Testis (tissue), 3 donors: ENCODE results near the gene GLI2. TPM values are rescaled to one million over a fixed set of nuclear protein-coding genes. Genes with fewer than 3 reads are reported as not detected.

ENCODE experiments used
- DNase-seq: peaks from one replicate; pipeline ENCODE4 v3.0.0-alpha.2; 2019
- H3K27ac ChIP-seq, 2 donors: fragments of 200-600 bp; sonication (generic); one replicate each; pipeline ENCODE4 v1.5.1; 2019
- H3K27me3 ChIP-seq: fragments of 200-600 bp; sonication (generic); one replicate; pipeline ENCODE4 v1.5.1; 2019
- H3K36me3 ChIP-seq: fragments of 200-600 bp; sonication (generic); one replicate; pipeline ENCODE4 v1.5.1; 2017; ENCODE audit warnings: low read depth; ENCODE audit errors: missing control alignments
- H3K4me1 ChIP-seq: fragments of 200-600 bp; sonication (generic); one replicate; pipeline ENCODE4 v1.5.1; 2019
- H3K4me3 ChIP-seq, 2 donors: fragments of 200-600 bp; sonication (generic); one replicate each; pipeline ENCODE4 v1.5.1; 2017 to 2019
- H3K9me3 ChIP-seq: fragments of 200-600 bp; sonication (generic); one replicate; pipeline ENCODE4 v1.5.1; 2017
- POLR2A ChIP-seq: fragments of 450-650 bp; IDR thresholded peaks from one replicate; pipeline ENCODE4 v1.6.1; 2017; ENCODE audit warnings: antibody characterized with exemption, mild to moderate bottlenecking, moderate library complexity
- WGBS, 2 donors: methylation state at CpG; one replicate each; pipeline ENCODE4 v1.1.5; 2018; 5-methylcytosine and 5-hydroxymethylcytosine counted together
- intact Hi-C: fragments of 100-400 bp; cut with DNase I; formaldehyde crosslinking; loops from one replicate; pipeline ENCODE4 v1.15.1; 2023; ENCODE audit warnings: low total_unique reads
- polyA plus RNA-seq: library from polyadenylated mRNA; stranded (reverse); fragments of 350-450 nt; fragmentation: Illumina TruSeq; extraction: RNeasy Lipid Tissue Mini Kit (QIAGEN cat#74804); gene quantifications from one replicate; pipeline ENCODE4 v1.2.3, GENCODE V29; 2014; ENCODE audit warnings: low read depth, low replicate concordance; ENCODE audit not compliant: insufficient read depth
- total RNA-seq, 2 donors: library from RNA; depleted of rRNA; stranded (reverse); fragments of >200 nt; gene quantifications; one replicate each; pipeline ENCODE4 v1.2.3, GENCODE V29; 2016
- TF ChIP-seq, protein P1 (sequence below), 3 experiments: fragments of 450-650 bp in 2 of 3; fragments of 200-600 bp in 1 of 3; sonication (generic) in 1 of 3; IDR thresholded peaks; one replicate each; pipeline ENCODE4 v1.5.1; 2016 to 2019; ENCODE audit warnings: antibody characterized with exemption in 3 of 3, mild to moderate bottlenecking in 2 of 3, moderate library complexity in 1 of 3

GLI2 gene
- total and polyA plus RNA-seq, 3 donors from 2014 or later: 5.1 to 21.4 (median 16.5) TPM

GRCh38 chr2:120772261-120772660, 36.6 kb downstream of the GLI2 start:
- no peak for TF ChIP-seq POLR2A
- TF ChIP-seq, protein P1, sequence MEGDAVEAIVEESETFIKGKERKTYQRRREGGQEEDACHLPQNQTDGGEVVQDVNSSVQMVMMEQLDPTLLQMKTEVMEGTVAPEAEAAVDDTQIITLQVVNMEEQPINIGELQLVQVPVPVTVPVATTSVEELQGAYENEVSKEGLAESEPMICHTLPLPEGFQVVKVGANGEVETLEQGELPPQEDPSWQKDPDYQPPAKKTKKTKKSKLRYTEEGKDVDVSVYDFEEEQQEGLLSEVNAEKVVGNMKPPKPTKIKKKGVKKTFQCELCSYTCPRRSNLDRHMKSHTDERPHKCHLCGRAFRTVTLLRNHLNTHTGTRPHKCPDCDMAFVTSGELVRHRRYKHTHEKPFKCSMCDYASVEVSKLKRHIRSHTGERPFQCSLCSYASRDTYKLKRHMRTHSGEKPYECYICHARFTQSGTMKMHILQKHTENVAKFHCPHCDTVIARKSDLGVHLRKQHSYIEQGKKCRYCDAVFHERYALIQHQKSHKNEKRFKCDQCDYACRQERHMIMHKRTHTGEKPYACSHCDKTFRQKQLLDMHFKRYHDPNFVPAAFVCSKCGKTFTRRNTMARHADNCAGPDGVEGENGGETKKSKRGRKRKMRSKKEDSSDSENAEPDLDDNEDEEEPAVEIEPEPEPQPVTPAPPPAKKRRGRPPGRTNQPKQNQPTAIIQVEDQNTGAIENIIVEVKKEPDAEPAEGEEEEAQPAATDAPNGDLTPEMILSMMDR (IDR thresholded peaks at IDR 0.05): no peak
- H3K9me3 ChIP-seq: no peaks in the 10 kb centered on the region
- no peaks in the 10 kb centered on the region for H3K27me3 ChIP-seq
- no peak overlapping the region for H3K27ac ChIP-seq
- H3K36me3 ChIP-seq: no peaks in the 10 kb centered on the region
- 54 to 59% methylated on average over 5 of the region's 5 CpGs for WGBS, 2 donors
- H3K4me3 ChIP-seq: no peak overlapping the region
- H3K4me1 ChIP-seq: peaks cover 12% of the 10 kb centered on the region
- intact Hi-C loops: no loop called here
- no peak for DNase-seq

GRCh38 chr2:120773186-120773800, 37.6 kb downstream of the GLI2 start:
- Histone ChIP-seq H3K36me3 (no peaks in the 10 kb centered on the region), H3K27ac (no peak overlapping the region), H3K4me3 (no peak overlapping the region), H3K27me3 (no peaks in the 10 kb centered on the region), H3K4me1 (peaks cover 12% of the 10 kb centered on the region), H3K9me3 (no peaks in the 10 kb centered on the region)
- WGBS, 2 donors: 90 to 95% methylated on average over 12 to 17 of the region's 17 CpGs
- intact Hi-C loops: no loop called here
- no peak for DNase-seq
- TF ChIP-seq POLR2A: no peak
- TF ChIP-seq, protein P1 (IDR thresholded peaks at IDR 0.05): no peak

DNA sequence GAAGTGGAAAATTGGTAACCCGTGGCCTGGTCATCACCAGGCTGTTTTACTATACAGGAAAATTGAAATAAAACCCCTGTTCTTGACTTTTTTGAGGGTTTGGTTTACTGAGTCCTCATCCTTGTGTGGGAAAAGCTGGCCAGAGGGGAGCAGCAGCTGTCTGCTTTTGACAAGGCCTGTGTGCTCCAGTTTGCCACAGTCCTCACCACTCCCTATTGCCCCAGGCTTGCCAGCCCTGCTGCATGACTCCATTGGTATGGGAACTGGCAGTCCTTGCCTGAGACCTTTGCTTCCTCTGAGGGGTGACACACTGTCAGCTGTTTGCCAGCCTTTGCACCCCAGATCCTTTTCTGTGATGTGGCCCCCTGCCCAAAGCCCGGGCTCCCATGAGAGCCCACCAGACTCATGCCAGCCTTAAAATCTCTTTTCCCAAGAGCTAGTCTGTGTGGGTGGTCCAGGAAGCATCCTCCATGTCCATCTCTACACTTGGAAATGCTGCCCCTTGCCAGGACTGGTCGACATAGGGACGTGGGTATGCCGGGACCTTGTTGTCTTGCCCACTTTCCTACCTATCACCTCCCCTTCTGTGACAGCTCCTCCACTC, 39.0 kb downstream of the GLI2 start:
- no peak for DNase-seq
- H3K27ac ChIP-seq: no peak overlapping the region
- no peaks in the 10 kb centered on the region for H3K36me3 ChIP-seq
- WGBS, 2 donors: 90 to 95% methylated on average over 5 of the region's 5 CpGs
- no peaks in the 10 kb centered on the region for H3K9me3 ChIP-seq
- peaks cover 14% of the 10 kb centered on the region for H3K4me1 ChIP-seq
- no peak for TF ChIP-seq POLR2A
- TF ChIP-seq, protein P1 (IDR thresholded peaks at IDR 0.05): no peak
- H3K4me3 ChIP-seq: no peak overlapping the region
- no peaks in the 10 kb centered on the region for H3K27me3 ChIP-seq
- intact Hi-C loops: no loop called here

DNA sequence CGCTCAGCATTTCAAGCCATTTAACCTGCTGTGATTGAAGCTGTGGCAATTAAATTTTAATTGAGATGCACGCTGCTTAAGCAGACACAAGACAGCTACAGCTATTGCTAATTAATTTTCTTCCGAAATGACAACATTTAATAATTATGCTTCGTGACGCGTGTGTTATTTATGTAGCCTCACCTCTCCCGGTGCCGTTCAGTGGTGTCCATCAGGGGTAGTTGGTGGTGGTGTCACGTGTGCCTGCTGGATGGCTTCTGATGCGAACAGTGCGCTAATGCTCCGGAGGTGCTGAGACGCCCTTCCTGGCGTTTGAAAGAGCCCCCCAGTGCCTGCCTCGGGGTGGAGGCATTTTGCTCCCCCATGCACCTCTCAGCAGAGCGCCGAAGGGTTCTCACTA, 39.5 kb downstream of the GLI2 start:
- Histone ChIP-seq H3K27me3 (no peaks in the 10 kb centered on the region), H3K27ac (no peak overlapping the region), H3K4me3 (no peak overlapping the region), H3K9me3 (no peaks in the 10 kb centered on the region), H3K4me1 (peaks cover 19% of the 10 kb centered on the region), H3K36me3 (no peaks in the 10 kb centered on the region)
- no peak for DNase-seq
- TF ChIP-seq, protein P1 (IDR thresholded peaks at IDR 0.05): no peak
- no peak for TF ChIP-seq POLR2A
- intact Hi-C loops: no loop called here
- 88 to 90% methylated on average over 17 of the region's 17 CpGs for WGBS, 2 donors
